Cerebellar nuclear complex (tissue), 1 donor: ENCODE measurements around the gene S100A7.
"Not testable (repeated sequence)": the region's sequence is repeated elsewhere in the genome, so short reads cannot be mapped to it uniquely, and the experiment has no call there.

Source experiments
- DNase-seq, 2 experiments: peaks; one replicate each; lab custom pipeline; 2025; lab: John Stamatoyannopoulos, UW

S100A7 gene

GRCh38 chr1:153476491-153477093 lies 16.1 kb upstream of the S100A7 start:
- DNase-seq = no peak

DNA sequence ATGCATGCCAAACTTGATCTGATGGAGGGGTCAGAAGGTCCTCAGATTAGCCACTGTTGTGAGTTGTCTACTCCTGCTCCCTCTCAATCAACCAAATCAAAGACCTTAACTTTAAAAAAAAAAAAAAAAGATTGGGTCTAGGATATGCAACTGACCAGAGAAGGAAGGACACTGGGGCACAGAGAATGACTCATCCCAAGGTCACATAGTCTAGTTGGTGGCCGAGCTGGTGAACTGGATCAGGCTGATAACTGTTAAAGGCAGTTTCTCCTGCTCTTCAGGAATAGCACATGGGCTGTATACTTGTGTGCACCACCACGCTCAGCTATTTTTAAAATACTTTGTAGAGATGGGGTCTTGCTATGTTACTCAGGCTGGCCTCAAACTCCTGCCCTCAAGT lies 14.8 kb upstream of the S100A7 start:
- no peak for DNase-seq

- DNase-seq = no peak
These were observed 13.9 kb upstream of the S100A7 start for GRCh38 chr1:153474347-153474746.

DNA sequence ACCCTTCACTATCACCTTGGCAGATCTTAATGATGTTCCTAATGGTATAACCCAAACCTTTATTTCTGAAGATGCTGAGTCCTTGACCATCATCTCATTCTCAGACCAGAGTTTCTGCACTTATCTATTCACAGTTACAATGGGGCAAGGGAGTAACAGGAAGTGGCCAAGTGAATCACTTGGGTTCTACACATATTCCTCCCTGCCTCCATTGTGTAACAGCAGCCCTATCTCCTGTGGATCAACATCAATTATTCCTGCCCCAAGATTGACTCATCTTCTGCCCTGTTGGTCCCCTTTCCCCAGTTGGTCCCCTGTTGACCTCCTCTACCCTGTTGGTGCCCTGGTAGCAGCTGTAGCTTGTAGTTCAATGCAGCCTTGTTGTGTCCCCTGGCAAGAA lies 10.3 kb upstream of the S100A7 start:
- no peak for DNase-seq

DNA sequence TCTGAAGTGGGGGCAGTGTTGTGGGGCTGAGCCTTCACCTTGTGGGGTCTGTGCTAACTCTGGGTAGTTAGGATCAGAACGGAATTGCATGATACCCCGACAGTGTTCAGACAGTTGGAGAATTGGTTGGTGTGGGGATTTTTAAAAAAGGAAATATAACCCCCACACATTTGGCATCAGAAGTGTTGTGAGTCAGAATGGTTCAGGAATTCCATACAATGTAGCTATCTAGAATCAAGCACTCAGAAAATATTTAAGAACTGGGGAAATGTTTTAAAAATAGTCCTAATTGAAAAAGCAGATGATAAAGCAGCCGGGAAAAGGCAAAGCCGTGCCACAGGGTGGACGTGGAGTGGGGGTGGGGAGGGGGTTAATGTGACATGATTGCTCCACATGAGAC lies 6.5 kb upstream of the S100A7 start:
- DNase-seq = no peak

GRCh38 chr1:153465811-153466636 lies 5.6 kb upstream of the S100A7 start:
- DNase-seq = no peak

DNA sequence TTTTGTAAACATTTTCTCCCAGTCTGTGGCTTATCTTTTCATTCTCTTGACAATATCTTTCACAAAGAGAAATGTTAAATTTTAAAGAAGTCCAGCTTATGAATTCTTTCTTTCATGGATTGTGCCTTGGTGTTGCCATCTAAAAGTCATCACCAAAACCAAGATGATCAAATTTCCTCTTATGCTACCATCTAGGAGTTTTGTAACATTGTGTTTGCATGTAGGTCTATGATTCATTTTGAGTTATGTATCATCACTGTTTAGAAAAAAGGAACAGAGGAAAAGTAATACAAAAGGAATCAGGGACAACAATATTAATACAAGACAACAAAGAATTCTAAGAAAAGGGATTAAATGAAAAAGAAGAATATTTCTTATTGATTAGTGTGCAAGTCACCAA lies 2.3 kb upstream of the S100A7 start:
- not testable (repeated sequence) for DNase-seq

GRCh38 chr1:153459655-153460054 lies 796 bp downstream of the S100A7 start:
- no peak for DNase-seq

DNA sequence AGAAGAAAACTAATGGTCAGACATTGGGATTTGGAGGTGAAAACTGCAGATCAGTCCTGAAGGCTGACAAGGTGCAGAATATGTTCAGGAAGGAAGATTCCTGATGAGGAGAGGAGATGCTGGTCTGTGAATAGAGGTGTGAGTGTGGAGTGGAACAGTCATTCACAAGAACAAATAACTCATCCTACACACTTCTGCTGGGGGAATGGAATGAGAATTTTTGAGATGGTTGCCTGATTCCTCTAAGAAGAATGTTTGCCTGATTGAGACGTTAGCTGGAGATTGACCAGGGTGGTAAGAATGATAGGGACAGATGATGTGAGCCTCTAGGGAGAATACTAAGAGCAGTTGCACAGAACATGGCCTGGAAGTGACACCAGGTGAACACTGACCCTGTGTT lies 4.1 kb downstream of the S100A7 start:
- DNase-seq = no peak

DNA sequence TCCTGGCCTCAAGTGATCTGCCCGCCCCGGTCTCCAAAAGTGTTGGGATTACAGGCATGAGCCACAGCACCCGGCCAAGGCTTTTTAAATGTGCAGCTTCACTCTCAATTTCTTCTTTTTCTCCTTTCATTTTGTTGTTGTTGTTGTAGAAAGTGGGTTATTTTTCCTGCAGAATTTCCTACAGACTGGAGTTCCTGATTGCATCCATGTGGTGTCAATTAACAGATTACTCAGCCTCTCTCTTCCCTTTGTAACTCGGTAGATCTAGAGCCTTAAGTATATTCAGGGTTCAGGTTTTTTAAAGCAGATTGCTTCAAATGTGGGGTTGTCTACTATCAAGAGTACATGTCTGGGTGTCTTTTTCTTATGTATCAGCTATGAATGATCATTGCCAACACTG lies 11.6 kb downstream of the S100A7 start:
- not testable (repeated sequence) for DNase-seq

GRCh38 chr1:153447498-153448170 lies 12.8 kb downstream of the S100A7 start:
- DNase-seq = no peak

- DNase-seq = no peak
These were observed 16.4 kb downstream of the S100A7 start for GRCh38 chr1:153444078-153444477.

DNA sequence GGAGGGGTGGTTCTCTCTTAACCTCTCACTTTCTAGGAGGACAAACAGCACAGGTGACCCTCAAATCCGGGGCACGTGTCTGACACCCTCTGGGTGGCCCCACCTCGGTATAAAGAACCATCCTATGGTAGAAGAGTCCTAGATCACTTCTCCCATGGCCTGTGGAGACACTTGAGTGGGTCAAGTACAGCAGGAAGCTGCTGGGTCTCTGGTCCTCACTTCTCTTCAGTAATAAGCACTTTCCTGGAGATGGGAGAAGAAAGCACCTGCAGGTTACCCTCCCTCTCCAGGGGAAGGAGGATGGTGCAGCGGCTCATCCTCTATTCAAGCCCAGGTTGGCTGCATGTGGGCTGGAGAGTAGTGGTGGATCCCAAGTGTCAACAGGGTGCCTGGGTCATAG lies 17.0 kb downstream of the S100A7 start:
- DNase-seq = no peak

DNA sequence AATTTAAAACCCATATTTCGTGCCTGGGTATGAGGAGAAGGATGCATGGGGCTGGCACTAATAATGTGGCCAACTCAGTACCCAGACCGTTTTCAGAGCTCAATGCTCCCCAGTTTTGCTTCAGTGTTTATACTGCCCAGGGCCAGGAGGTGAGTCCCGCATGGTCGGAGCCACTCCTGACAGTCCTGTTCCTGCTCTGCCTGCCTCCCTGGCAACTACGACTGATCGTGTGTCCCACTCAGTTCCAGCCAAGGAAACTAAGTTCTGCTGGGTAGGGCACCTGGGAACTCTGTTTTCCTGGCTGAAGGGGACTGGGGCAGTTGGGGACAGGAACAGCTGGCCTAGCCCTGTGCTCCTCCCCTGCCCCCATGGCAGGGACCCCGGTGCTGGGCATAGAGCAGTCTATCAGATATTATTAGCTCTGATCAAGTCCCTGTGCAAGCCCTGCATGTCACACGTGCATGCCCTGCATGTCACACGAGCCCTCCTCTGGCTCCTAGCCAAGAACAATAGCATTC lies 19.2 kb downstream of the S100A7 start:
- no peak for DNase-seq

GRCh38 chr1:153439273-153439672 lies 21.2 kb downstream of the S100A7 start:
- no peak for DNase-seq

GRCh38 chr1:153438599-153438998 lies 21.9 kb downstream of the S100A7 start:
- DNase-seq = no peak

- DNase-seq = no peak
These were observed 23.2 kb downstream of the S100A7 start for GRCh38 chr1:153437236-153437635.

GRCh38 chr1:153434746-153435455 lies 25.6 kb downstream of the S100A7 start:
- no peak for DNase-seq

- DNase-seq = no peak
These were observed 27.4 kb downstream of the S100A7 start for GRCh38 chr1:153432874-153433681.

DNA sequence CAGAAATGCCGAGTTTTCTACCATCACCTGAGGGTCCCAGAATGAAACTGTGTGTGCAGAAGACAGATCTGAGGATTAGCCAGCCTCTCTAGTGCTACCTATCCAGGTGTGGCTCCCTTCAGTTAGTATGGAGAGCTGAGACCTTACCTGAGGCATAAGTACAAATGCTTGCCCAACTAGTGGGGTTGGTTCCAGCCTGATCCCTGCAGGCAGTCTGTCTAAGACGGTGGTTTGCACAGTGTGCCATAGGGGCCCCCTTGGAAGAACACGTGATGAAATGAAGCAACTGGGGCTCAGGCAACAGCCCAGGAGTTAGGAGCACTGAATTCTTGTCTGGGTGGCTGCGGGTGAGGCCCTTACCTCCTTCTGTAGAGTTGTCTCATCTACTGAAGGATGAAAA lies 28.5 kb downstream of the S100A7 start:
- DNase-seq = no peak

DNA sequence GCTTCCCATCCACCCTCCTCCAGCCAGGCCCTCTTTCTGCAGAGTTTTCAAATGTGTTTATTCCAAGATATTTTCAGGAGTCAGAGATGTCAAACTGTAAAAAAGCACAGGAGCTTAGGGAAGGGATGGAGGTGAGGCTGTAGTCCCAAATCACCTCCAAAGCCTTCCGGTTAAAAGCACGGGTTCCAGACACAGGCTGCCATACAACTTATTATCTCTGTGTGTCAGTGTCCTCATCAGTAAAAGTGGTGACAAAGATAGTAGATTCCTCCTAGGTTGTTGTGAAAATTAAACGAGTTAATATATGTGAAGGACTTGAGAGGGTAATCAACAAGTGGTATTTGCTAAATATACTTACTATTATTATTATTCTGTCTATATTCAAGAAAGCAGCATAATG lies 29.0 kb downstream of the S100A7 start:
- DNase-seq = no peak
